SW 1271 (cell line): ENCODE data around the gene GPR85.
"Not testable (repeated sequence)": the region's sequence is repeated elsewhere in the genome, so short reads cannot be mapped to it uniquely, and the experiment has no call there.

ENCODE experiments used
- DNase-seq, 2 experiments: peaks; one replicate each; lab custom pipeline; 2025; lab: John Stamatoyannopoulos, UW

GPR85 gene

GRCh38 chr7:113086431-113086888, at the start of gene GPR85:
Gene GPR85 (minus strand): TSS chr7:113086827. CDS start chr7:113084721, 2,106 bp downstream.
- no peak for DNase-seq

- no peak for DNase-seq
Measured at GRCh38 chr7:113134025-113134424, 47.4 kb upstream of the GPR85 start.

GRCh38 chr7:113131367-113131766, 44.7 kb upstream of the GPR85 start:
- no peak for DNase-seq

- no peak for DNase-seq
Measured at GRCh38 chr7:113128031-113128430, 41.4 kb upstream of the GPR85 start.

GRCh38 chr7:113125728-113126127, 39.1 kb upstream of the GPR85 start:
- no peak for DNase-seq

- no peak for DNase-seq
Measured at GRCh38 chr7:113122744-113123143, 36.1 kb upstream of the GPR85 start.

GRCh38 chr7:113120647-113121046, 34.0 kb upstream of the GPR85 start:
- DNase-seq = no peak

- no peak for DNase-seq
Measured at GRCh38 chr7:113119429-113119828, 32.8 kb upstream of the GPR85 start.

GRCh38 chr7:113118074-113118959, 31.7 kb upstream of the GPR85 start, which contains the start of gene SMIM30:
Gene SMIM30 (minus strand): TSS chr7:113118554. CDS start chr7:113117578, 976 bp downstream.
- DNase-seq = peak; percentile 38 to 92

GRCh38 chr7:113117374-113117774, 30.7 kb upstream of the GPR85 start:
- not testable (repeated sequence) for DNase-seq

GRCh38 chr7:113113912-113114311, 27.3 kb upstream of the GPR85 start:
- no peak for DNase-seq

- DNase-seq = no peak
Measured at GRCh38 chr7:113109718-113110117, 23.1 kb upstream of the GPR85 start.

GRCh38 chr7:113100121-113100603, 13.5 kb upstream of the GPR85 start:
- DNase-seq = no peak

GRCh38 chr7:113099284-113099919, 12.8 kb upstream of the GPR85 start:
- DNase-seq = no peak

GRCh38 chr7:113094517-113095249, 8.1 kb upstream of the GPR85 start:
- no peak for DNase-seq

- DNase-seq = no peak
Measured at GRCh38 chr7:113093561-113093960, 6.9 kb upstream of the GPR85 start.

GRCh38 chr7:113092762-113093161, 6.1 kb upstream of the GPR85 start:
- no peak for DNase-seq

- DNase-seq = no peak
Measured at GRCh38 chr7:113087071-113087998, 708 bp upstream of the GPR85 start.

GRCh38 chr7:113085781-113086390, 741 bp downstream of the GPR85 start:
- no peak for DNase-seq

- no peak for DNase-seq
Measured at GRCh38 chr7:113084496-113085172, 2.0 kb downstream of the GPR85 start.
